ENCODE data around the gene SLC4A1. TPM values are rescaled to one million over a fixed set of nuclear protein-coding genes. Genes with fewer than 3 reads are reported as not detected.

Gene SLC4A1
- total and polyA plus RNA-seq, 2 experiments from 2014 or later = not detected

- H3K9me2 ChIP-seq (ENCODE audit: insufficient read depth) = no peaks in the 10 kb centered on the region
- no peaks in the 10 kb centered on the region for H3K79me2 ChIP-seq (replicated peaks; ENCODE audit: insufficient read depth)
- peaks cover 79% of the 10 kb centered on the region for H3K36me3 Mint-ChIP-seq (ENCODE audit: low read depth)
Observed at GRCh38 chr17:44209786-44210341, 58.1 kb downstream of the SLC4A1 start.

GRCh38 chr17:44207743-44208142 is 60.2 kb downstream of the SLC4A1 start:
- no peak overlapping the region for H3K27ac Mint-ChIP-seq
- H2AFZ ChIP-seq = no peak overlapping the region
- H3K4me1 Mint-ChIP-seq = peaks cover 40% of the 10 kb centered on the region
- H3K9me2 ChIP-seq (ENCODE audit: insufficient read depth) = no peaks in the 10 kb centered on the region
- H3K79me2 ChIP-seq (replicated peaks; ENCODE audit: insufficient read depth) = no peaks in the 10 kb centered on the region
- H3K4me3 ChIP-seq = no peak overlapping the region
- peaks cover 22% of the 10 kb centered on the region for H3K27me3 Mint-ChIP-seq (ENCODE audit: insufficient read depth, low read depth, poor library complexity)
- H4K20me1 ChIP-seq (replicated peaks; ENCODE audit: insufficient read depth) = peaks cover 15% of the 10 kb centered on the region
- H3K36me3 Mint-ChIP-seq (ENCODE audit: low read depth) = peaks cover 58% of the 10 kb centered on the region
- H3K27me3 ChIP-seq (ENCODE audit: insufficient read depth) = no peaks in the 10 kb centered on the region
- TF ChIP-seq EZH2 (IDR thresholded peaks at IDR 0.05; ENCODE audit: low read depth, unreplicated experiment) = no peak
- DNase-seq (ENCODE audit: low spot score) = no peak
- H3K27ac ChIP-seq (ENCODE audit: low read depth) = no peak overlapping the region
- peaks cover 18% of the 10 kb centered on the region for H3K4me1 ChIP-seq (ENCODE audit: insufficient read depth)
- no peak overlapping the region for H3K4me2 ChIP-seq
- H3K9me3 Mint-ChIP-seq = no peaks in the 10 kb centered on the region
- peaks cover 26% of the 10 kb centered on the region; the same call in 1 of the 2 replicates for H3F3A ChIP-seq (replicated peaks; ENCODE audit: low read depth)
- ATAC-seq = no peak
- no peak overlapping the region for H3K4me3 Mint-ChIP-seq
- peaks cover 17% of the 10 kb centered on the region for H3K36me3 ChIP-seq (ENCODE audit: insufficient read depth)

More at GRCh38 chr17:44209786-44210341, 58.1 kb downstream of the SLC4A1 start:
- no peak for ATAC-seq
- Histone ChIP-seq H3K27me3 (ENCODE audit: insufficient read depth) (no peaks in the 10 kb centered on the region), H3K36me3 (ENCODE audit: insufficient read depth) (peaks cover 24% of the 10 kb centered on the region), H3F3A (replicated peaks; ENCODE audit: low read depth) (peaks cover 26% of the 10 kb centered on the region; the same call in 1 of the 2 replicates), H3K4me3 (no peak overlapping the region), H4K20me1 (replicated peaks; ENCODE audit: insufficient read depth) (peaks cover 15% of the 10 kb centered on the region), H3K4me2 (0 out of 2 replicates have a peak overlapping the region, but pooled peaks have one; percentile 14), H2AFZ (no peak overlapping the region), H3K4me1 (ENCODE audit: insufficient read depth) (peaks cover 18% of the 10 kb centered on the region), H3K27ac (ENCODE audit: low read depth) (peak overlapping the region; percentile 32; the same call in 1 of the 2 replicates)
- DNase-seq (ENCODE audit: low spot score) = no peak
- H3K4me3 Mint-ChIP-seq = no peak overlapping the region
- peaks cover 33% of the 10 kb centered on the region for H3K4me1 Mint-ChIP-seq
- no peak for TF ChIP-seq ZNF114 (CRISPR knock-in tag; IDR thresholded peaks at IDR 0.05)
- no peaks in the 10 kb centered on the region for H3K9me3 Mint-ChIP-seq
- H3K27me3 Mint-ChIP-seq (ENCODE audit: insufficient read depth, low read depth, poor library complexity) = peaks cover 27% of the 10 kb centered on the region
- H3K27ac Mint-ChIP-seq = peak overlapping the region; percentile 92; the same call in 1 of the 2 replicates

DNA sequence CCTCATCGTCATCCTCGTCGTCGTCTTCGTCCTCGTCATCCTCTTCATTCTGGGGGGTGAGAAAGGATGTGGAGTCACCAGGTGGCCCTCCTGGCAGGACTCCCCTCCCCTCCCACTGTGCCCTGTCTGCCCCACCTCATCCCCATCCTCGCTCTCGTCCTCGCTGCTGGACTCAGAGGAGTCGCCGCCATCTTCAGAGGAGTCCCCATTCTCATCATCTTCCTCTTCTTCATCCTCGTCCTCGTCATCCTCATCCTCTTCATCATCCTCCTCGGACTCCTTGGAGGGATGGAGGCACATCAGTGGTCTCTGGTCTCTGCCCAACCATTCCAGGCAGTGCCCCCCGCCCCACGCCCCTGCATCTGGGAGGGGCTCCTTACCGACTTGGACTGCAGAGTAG is 60.6 kb downstream of the SLC4A1 start:
- ATAC-seq = no peak
- H3F3A ChIP-seq (replicated peaks; ENCODE audit: low read depth) = peaks cover 25% of the 10 kb centered on the region; the same call in 1 of the 2 replicates
- peaks cover 15% of the 10 kb centered on the region for H4K20me1 ChIP-seq (replicated peaks; ENCODE audit: insufficient read depth)
- H3K4me2 ChIP-seq = no peak overlapping the region
- H2AFZ ChIP-seq = no peak overlapping the region
- no peak overlapping the region for H3K4me3 ChIP-seq
- Mint-ChIP-seq H3K36me3 (ENCODE audit: low read depth) (peaks cover 57% of the 10 kb centered on the region), H3K27me3 (ENCODE audit: insufficient read depth, low read depth, poor library complexity) (peaks cover 20% of the 10 kb centered on the region), H3K4me1 (peaks cover 40% of the 10 kb centered on the region), H3K9me3 (no peaks in the 10 kb centered on the region), H3K4me3 (no peak overlapping the region), H3K27ac (no peak overlapping the region)
- peaks cover 17% of the 10 kb centered on the region for H3K36me3 ChIP-seq (ENCODE audit: insufficient read depth)
- no peaks in the 10 kb centered on the region for H3K79me2 ChIP-seq (replicated peaks; ENCODE audit: insufficient read depth)
- no peaks in the 10 kb centered on the region for H3K27me3 ChIP-seq (ENCODE audit: insufficient read depth)
- no peak overlapping the region for H3K27ac ChIP-seq (ENCODE audit: low read depth)
- H3K9me2 ChIP-seq (ENCODE audit: insufficient read depth) = no peaks in the 10 kb centered on the region
- peaks cover 18% of the 10 kb centered on the region for H3K4me1 ChIP-seq (ENCODE audit: insufficient read depth)
- no peak for DNase-seq (ENCODE audit: low spot score)
- TF ChIP-seq, protein P1, sequence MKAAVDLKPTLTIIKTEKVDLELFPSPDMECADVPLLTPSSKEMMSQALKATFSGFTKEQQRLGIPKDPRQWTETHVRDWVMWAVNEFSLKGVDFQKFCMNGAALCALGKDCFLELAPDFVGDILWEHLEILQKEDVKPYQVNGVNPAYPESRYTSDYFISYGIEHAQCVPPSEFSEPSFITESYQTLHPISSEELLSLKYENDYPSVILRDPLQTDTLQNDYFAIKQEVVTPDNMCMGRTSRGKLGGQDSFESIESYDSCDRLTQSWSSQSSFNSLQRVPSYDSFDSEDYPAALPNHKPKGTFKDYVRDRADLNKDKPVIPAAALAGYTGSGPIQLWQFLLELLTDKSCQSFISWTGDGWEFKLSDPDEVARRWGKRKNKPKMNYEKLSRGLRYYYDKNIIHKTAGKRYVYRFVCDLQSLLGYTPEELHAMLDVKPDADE (IDR thresholded peaks at IDR 0.05) = no peak
- TF ChIP-seq ZNF114 (CRISPR knock-in tag; IDR thresholded peaks at IDR 0.05) = no peak
- no peak for TF ChIP-seq REST (IDR thresholded peaks at IDR 0.05; ENCODE audit: unreplicated experiment)
- no peak for TF ChIP-seq POLR2AphosphoS5 (IDR thresholded peaks at IDR 0.05; ENCODE audit: low read depth)

All from GM23338 (cell line).